NCI-H2227 treated with DMSO at 0.1 percent for 48 hours (cell line): Measurements from ENCODE around the gene MAMDC4.
A peak's percentile ranks its signal among the peaks of the same experiment; 100 is the strongest.
"Not testable (repeated sequence)": the region's sequence is repeated elsewhere in the genome, so short reads cannot be mapped to it uniquely, and the experiment has no call there.

Experiments
- DNase-seq: peaks from one replicate; lab custom pipeline; 2025; lab: John Stamatoyannopoulos, UW

The MAMDC4 gene

GRCh38 chr9:136839229-136840139 is 12.7 kb upstream of the MAMDC4 start:
- DNase-seq = no peak

- peak; percentile 55 for DNase-seq
Observed at GRCh38 chr9:136840140-136840876, 11.8 kb upstream of the MAMDC4 start.

- DNase-seq = peak; percentile 43
Observed at GRCh38 chr9:136840877-136841645, 11.1 kb upstream of the MAMDC4 start.

- DNase-seq = not testable (repeated sequence)
Observed at GRCh38 chr9:136841646-136842379, 10.3 kb upstream of the MAMDC4 start.

GRCh38 chr9:136842380-136842948 is 9.7 kb upstream of the MAMDC4 start, which contains the start of gene AJM1:
AJM1 (plus strand) TSS chr9:136842478; CDS start chr9:136844415, 1,937 bp downstream.
- peak; percentile 44 for DNase-seq

GRCh38 chr9:136843159-136843800 is 8.9 kb upstream of the MAMDC4 start:
- DNase-seq = not testable (repeated sequence)

GRCh38 chr9:136843801-136844740 is 8.1 kb upstream of the MAMDC4 start:
- not testable (repeated sequence) for DNase-seq

- DNase-seq = no peak
Observed at GRCh38 chr9:136844761-136845464, 7.2 kb upstream of the MAMDC4 start.

GRCh38 chr9:136845465-136846260 is 6.5 kb upstream of the MAMDC4 start:
- no peak for DNase-seq

- no peak for DNase-seq
Observed at GRCh38 chr9:136846376-136847087, 5.6 kb upstream of the MAMDC4 start.

- DNase-seq = no peak
Observed at GRCh38 chr9:136847088-136847825, 4.9 kb upstream of the MAMDC4 start.

- DNase-seq = peak; percentile 28
Observed at GRCh38 chr9:136847826-136848392, 4.2 kb upstream of the MAMDC4 start.

GRCh38 chr9:136848393-136849037 is 3.6 kb upstream of the MAMDC4 start:
- DNase-seq = peak; percentile 52

GRCh38 chr9:136849038-136849959 is 2.8 kb upstream of the MAMDC4 start, which contains the start of gene PHPT1:
PHPT1 (plus strand) TSS chr9:136849409; CDS start chr9:136849431, 22 bp downstream.
- DNase-seq = peak; percentile 97
